ENCODE results near the gene RNASE11.

The RNASE11 gene

GRCh38 chr14:20606190-20606901 lies 18.5 kb upstream of the RNASE11 start:
- H3K9ac ChIP-seq (ENCODE audit: low read length): no peak overlapping the region
- no peaks in the 10 kb centered on the region for H3K36me3 ChIP-seq (replicated peaks; ENCODE audit: low read depth, low read length)
- TF ChIP-seq EZH2phosphoT487 (IDR thresholded peaks at IDR 0.05; ENCODE audit: low read depth): no peak
- TF ChIP-seq, protein P1, sequence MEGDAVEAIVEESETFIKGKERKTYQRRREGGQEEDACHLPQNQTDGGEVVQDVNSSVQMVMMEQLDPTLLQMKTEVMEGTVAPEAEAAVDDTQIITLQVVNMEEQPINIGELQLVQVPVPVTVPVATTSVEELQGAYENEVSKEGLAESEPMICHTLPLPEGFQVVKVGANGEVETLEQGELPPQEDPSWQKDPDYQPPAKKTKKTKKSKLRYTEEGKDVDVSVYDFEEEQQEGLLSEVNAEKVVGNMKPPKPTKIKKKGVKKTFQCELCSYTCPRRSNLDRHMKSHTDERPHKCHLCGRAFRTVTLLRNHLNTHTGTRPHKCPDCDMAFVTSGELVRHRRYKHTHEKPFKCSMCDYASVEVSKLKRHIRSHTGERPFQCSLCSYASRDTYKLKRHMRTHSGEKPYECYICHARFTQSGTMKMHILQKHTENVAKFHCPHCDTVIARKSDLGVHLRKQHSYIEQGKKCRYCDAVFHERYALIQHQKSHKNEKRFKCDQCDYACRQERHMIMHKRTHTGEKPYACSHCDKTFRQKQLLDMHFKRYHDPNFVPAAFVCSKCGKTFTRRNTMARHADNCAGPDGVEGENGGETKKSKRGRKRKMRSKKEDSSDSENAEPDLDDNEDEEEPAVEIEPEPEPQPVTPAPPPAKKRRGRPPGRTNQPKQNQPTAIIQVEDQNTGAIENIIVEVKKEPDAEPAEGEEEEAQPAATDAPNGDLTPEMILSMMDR (IDR thresholded peaks at IDR 0.05; ENCODE audit: low read depth, low read length): peak; percentile 60
- no peaks in the 10 kb centered on the region for H3K79me2 ChIP-seq (ENCODE audit: low read length)
- no peak overlapping the region for H3K27ac ChIP-seq (ENCODE audit: low read length)
- no peaks in the 10 kb centered on the region for H4K20me1 ChIP-seq (ENCODE audit: insufficient read depth, low read length)
- no peaks in the 10 kb centered on the region for H3K9me3 ChIP-seq (ENCODE audit: insufficient read depth, low read length)
- no peak overlapping the region for H2AFZ ChIP-seq (ENCODE audit: low read depth, low read length)
- H3K4me3 ChIP-seq (ENCODE audit: low read length): no peak overlapping the region
- H3K4me1 ChIP-seq (ENCODE audit: low read length): peaks cover 28% of the 10 kb centered on the region
- H3K4me2 ChIP-seq (ENCODE audit: low read length): no peak overlapping the region
- H3K27me3 ChIP-seq (ENCODE audit: low read depth, low read length): peaks cover 5% of the 10 kb centered on the region; the same call in 1 of the 2 replicates

DNA sequence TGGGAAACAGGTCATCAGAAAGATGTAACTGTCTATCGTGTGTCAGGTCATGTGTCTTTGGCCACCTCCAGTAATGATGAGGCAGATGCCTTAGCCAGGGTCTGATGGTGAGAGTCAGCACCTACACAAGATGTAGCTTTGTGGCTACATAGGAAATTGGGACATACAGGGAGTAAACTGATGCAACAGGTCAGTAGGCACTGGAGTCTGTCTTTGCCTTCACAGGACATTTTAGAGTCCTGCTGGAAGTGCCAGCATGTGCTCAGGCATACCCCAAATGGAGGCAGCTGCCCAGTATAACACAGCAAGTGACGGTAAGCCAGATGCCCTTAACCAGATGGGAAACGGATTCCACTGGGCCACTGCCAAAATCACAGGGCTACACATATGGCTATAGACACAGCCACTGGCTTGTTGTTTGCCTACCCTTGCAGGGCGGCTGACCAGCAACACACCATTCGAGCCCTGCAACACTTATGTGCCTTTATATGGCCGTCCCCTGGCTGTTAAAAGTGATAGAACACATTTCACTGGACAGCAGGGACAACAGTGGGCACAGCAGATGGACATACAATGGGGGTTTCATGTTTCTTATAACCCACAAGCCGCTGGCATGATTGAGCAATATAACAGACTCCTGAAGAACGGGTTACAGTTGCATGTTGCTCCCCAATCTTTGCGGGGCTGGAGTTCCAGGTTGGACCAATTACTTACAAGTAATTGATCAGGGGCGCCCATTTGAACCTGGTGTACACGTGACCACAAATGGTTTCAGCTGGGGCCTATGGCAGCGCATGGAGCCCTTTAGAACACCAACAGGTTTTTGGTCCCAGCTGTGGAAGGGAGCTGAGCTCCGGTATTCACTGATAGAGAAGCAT lies 16.3 kb upstream of the RNASE11 start:
- no peak overlapping the region for H3K27ac ChIP-seq (ENCODE audit: low read length)
- no peaks in the 10 kb centered on the region for H3K36me3 ChIP-seq (replicated peaks; ENCODE audit: low read depth, low read length)
- no peaks in the 10 kb centered on the region for H3K79me2 ChIP-seq (ENCODE audit: low read length)
- H3K4me3 ChIP-seq (ENCODE audit: low read length): no peak overlapping the region
- H3K27me3 ChIP-seq (ENCODE audit: low read depth, low read length): no peaks in the 10 kb centered on the region
- TF ChIP-seq, protein P1 (IDR thresholded peaks at IDR 0.05; ENCODE audit: low read depth, low read length): no peak
- no peak for TF ChIP-seq EZH2phosphoT487 (IDR thresholded peaks at IDR 0.05; ENCODE audit: low read depth)
- no peaks in the 10 kb centered on the region for H3K9me3 ChIP-seq (ENCODE audit: insufficient read depth, low read length)
- peaks cover 19% of the 10 kb centered on the region for H3K4me1 ChIP-seq (ENCODE audit: low read length)
- no peak overlapping the region for H3K4me2 ChIP-seq (ENCODE audit: low read length)
- no peaks in the 10 kb centered on the region for H4K20me1 ChIP-seq (ENCODE audit: insufficient read depth, low read length)
- H3K9ac ChIP-seq (ENCODE audit: low read length): no peak overlapping the region
- no peak overlapping the region for H2AFZ ChIP-seq (ENCODE audit: low read depth, low read length)

DNA sequence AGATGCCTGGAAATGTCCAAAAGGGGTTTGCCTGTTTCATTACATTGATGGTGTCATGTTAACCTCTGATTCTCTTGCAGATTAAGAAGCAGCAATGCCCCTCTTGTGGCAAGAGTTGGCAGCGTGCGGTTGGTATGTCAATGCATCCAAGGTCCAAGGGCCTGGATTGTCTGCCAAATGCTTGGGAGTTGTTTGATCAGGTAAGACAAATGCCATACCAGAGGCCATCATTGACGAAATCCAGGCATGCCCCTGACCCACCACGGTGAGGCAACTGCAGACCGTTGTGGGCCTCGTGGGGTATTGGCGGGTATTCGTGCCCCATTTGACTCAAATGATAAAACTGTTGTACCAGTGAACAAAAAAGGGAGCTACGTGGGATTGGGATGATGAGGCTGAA lies 14.8 kb upstream of the RNASE11 start:
- Histone ChIP-seq H3K27ac (ENCODE audit: low read length) (no peak overlapping the region), H3K27me3 (ENCODE audit: low read depth, low read length) (no peaks in the 10 kb centered on the region), H3K4me3 (ENCODE audit: low read length) (no peak overlapping the region), H4K20me1 (ENCODE audit: insufficient read depth, low read length) (no peaks in the 10 kb centered on the region), H3K36me3 (replicated peaks; ENCODE audit: low read depth, low read length) (no peaks in the 10 kb centered on the region), H3K9me3 (ENCODE audit: insufficient read depth, low read length) (no peaks in the 10 kb centered on the region), H3K4me2 (ENCODE audit: low read length) (no peak overlapping the region), H3K4me1 (ENCODE audit: low read length) (peaks cover 6% of the 10 kb centered on the region), H2AFZ (ENCODE audit: low read depth, low read length) (no peak overlapping the region), H3K9ac (ENCODE audit: low read length) (no peak overlapping the region), H3K79me2 (ENCODE audit: low read length) (no peaks in the 10 kb centered on the region)
- TF ChIP-seq, protein P1 (IDR thresholded peaks at IDR 0.05; ENCODE audit: low read depth, low read length): no peak
- no peak for TF ChIP-seq EZH2phosphoT487 (IDR thresholded peaks at IDR 0.05; ENCODE audit: low read depth)

GRCh38 chr14:20601522-20601921 lies 13.7 kb upstream of the RNASE11 start:
- Histone ChIP-seq H3K9me3 (ENCODE audit: insufficient read depth, low read length) (no peaks in the 10 kb centered on the region), H3K9ac (ENCODE audit: low read length) (no peak overlapping the region), H3K36me3 (replicated peaks; ENCODE audit: low read depth, low read length) (no peaks in the 10 kb centered on the region), H4K20me1 (ENCODE audit: insufficient read depth, low read length) (no peaks in the 10 kb centered on the region), H3K4me2 (ENCODE audit: low read length) (no peak overlapping the region), H3K4me3 (ENCODE audit: low read length) (no peak overlapping the region), H3K4me1 (ENCODE audit: low read length) (no peaks in the 10 kb centered on the region), H3K27me3 (ENCODE audit: low read depth, low read length) (no peaks in the 10 kb centered on the region), H3K79me2 (ENCODE audit: low read length) (no peaks in the 10 kb centered on the region), H3K27ac (ENCODE audit: low read length) (no peak overlapping the region), H2AFZ (ENCODE audit: low read depth, low read length) (no peak overlapping the region)
- TF ChIP-seq, protein P1 (IDR thresholded peaks at IDR 0.05; ENCODE audit: low read depth, low read length): no peak
- no peak for TF ChIP-seq EZH2phosphoT487 (IDR thresholded peaks at IDR 0.05; ENCODE audit: low read depth)
